ENCODE results near the gene MSRB3.

MSRB3 gene

GRCh38 chr12:65499167-65499566, 220.7 kb downstream of the MSRB3 start:
- DNase-seq (ENCODE audit: low read depth), result no peak

GRCh38 chr12:65500091-65500900, 221.8 kb downstream of the MSRB3 start:
- DNase-seq (ENCODE audit: low read depth), result no peak

GRCh38 chr12:65501093-65501621, 222.7 kb downstream of the MSRB3 start:
- DNase-seq (ENCODE audit: low read depth), result no peak

GRCh38 chr12:65501935-65502334, 223.5 kb downstream of the MSRB3 start:
- no peak for DNase-seq (ENCODE audit: low read depth)

- no peak for DNase-seq (ENCODE audit: low read depth)
These were observed 225.9 kb downstream of the MSRB3 start for GRCh38 chr12:65504417-65504816.

GRCh38 chr12:65505386-65506121, 227.1 kb downstream of the MSRB3 start:
- DNase-seq (ENCODE audit: low read depth), result no peak

GRCh38 chr12:65508276-65509035, 230.0 kb downstream of the MSRB3 start:
- DNase-seq (ENCODE audit: low read depth), result no peak

- no peak for DNase-seq (ENCODE audit: low read depth)
These were observed 231.5 kb downstream of the MSRB3 start for GRCh38 chr12:65510007-65510406.

- DNase-seq (ENCODE audit: low read depth), result no peak
These were observed 232.1 kb downstream of the MSRB3 start for GRCh38 chr12:65510584-65511050.

GRCh38 chr12:65511134-65511834, 232.8 kb downstream of the MSRB3 start:
- DNase-seq (ENCODE audit: low read depth), result no peak

- DNase-seq (ENCODE audit: low read depth), result no peak
These were observed 233.4 kb downstream of the MSRB3 start for GRCh38 chr12:65511912-65512311.
